GM18868 (cell line): ENCODE data around the gene CEMIP2.
"Not testable (repeated sequence)": the region's sequence is repeated elsewhere in the genome, so short reads cannot be mapped to it uniquely, and the experiment has no call there.

Experiments
- ATAC-seq: cut with Tn5 transposase; IDR thresholded peaks from one replicate; pipeline ENCODE4 v1.9.1; 2021; ENCODE audit warnings: mild to moderate bottlenecking, moderate library complexity; ENCODE audit not compliant: unreplicated experiment

Gene CEMIP2

GRCh38 chr9:71768388-71769174 is at the start of gene CEMIP2:
Gene CEMIP2, minus strand, starts transcription at chr9:71768513. Its CDS starts 18,140 bp downstream, at chr9:71750373.
- peak; percentile 91 for ATAC-seq

DNA sequence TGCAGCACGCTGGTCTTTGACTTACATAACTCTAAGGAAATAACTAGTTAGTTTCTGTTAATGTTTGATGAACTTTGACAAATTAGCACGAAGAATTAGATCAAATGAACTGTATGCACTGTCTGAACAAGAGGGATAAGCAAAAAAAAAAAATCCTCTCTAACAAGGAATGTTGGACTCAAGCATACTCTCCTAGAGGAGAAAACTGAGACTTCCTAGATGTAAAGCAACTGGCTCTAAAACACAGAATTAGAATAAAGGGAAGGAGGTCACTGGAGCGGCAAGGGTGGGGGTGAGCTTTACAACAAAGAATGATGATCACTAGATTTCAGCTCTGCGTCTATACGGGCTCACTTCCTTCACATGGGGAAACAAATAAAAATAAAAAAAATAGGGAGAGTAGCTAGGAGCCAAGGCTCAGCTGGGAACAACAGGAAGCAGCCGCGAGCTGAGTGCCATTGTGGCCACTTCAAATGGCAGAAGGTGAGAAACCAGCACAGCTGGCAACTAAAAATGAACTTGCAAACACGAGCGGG is 48.7 kb upstream of the CEMIP2 start:
- no peak for ATAC-seq

DNA sequence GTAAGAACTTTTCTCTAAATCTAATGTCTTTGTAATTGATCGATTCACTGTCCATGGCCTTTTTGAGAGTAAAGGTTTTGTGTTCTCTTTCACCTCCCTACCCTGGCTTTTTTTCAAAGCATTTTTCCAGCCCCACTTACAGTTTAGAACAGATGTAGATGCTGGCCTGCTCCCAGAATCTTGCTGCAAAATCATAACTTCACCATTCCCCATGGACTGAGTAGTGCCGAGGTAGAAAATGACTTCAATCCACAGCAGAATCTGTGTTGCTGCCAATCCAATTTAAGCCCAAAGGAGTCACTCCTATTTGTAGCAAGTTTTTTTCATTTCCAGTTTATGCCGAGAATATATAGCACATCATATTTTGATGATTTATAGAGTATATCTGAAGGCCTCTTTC is 46.5 kb upstream of the CEMIP2 start:
- ATAC-seq: no peak

GRCh38 chr9:71814226-71814625 is 45.9 kb upstream of the CEMIP2 start:
- no peak for ATAC-seq

GRCh38 chr9:71812385-71812784 is 44.1 kb upstream of the CEMIP2 start:
- no peak for ATAC-seq

- ATAC-seq: no peak
Observed at GRCh38 chr9:71808068-71808467, 39.8 kb upstream of the CEMIP2 start.

DNA sequence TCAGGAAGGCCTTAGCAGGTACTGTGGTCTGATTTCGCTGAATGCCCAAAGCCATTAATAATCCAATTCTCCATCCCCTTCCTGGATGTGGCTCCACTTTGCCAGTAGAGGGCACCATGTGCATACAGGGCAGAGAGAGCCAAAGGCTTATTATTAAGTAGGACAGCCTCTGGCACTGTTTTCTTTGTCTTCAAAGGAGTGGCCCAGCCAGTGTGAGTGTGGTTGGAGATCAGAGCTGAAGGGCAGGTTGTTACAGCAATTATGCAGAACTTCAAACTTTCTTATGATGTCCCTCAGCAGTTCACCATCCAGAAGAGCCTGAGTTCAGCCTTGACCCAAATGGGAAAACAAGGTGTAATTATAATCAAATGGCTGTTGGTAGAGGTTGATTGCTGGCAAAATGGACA is 38.6 kb upstream of the CEMIP2 start:
- peak; percentile 99 for ATAC-seq

- ATAC-seq: not testable (repeated sequence)
Observed at GRCh38 chr9:71805096-71805495, 36.8 kb upstream of the CEMIP2 start.

DNA sequence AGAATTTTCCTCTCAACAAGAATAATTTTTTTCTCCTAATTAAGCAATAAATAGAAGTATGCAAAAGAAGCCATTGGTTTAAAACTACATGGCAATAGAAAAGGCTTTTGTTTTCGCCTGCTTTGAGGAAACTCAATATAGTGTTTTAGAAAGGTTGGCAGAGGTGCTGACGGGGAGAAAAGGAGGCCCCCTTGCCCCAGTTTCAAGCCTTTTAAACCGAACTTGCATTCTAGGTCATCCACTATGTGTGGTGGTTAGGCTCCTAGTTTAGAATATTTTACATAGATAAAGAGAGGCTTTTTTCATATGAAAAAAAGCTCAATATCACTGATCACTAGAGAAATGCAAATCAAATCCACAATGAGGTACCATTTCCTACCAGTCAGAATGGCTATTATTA is 33.5 kb upstream of the CEMIP2 start:
- no peak for ATAC-seq

DNA sequence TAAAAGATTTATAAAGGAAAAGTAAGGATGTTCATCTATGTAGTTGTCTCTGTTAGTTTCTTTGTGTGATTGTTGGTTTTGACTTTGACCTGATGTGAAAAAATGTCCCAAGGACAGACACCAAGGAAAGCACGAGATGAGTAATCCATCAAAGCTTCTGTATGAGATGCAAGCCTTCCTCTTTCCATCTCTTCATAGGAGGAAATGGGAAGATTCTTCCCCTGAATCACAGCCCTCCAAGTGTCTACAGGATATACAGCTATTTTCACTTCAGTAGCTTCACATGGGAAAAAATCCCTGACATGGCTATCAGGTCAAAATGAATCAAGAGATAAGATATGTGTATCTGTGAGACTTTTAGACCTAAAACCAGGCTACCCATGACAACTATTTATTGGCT is 29.0 kb upstream of the CEMIP2 start:
- ATAC-seq: no peak

GRCh38 chr9:71796100-71796767 is 27.9 kb upstream of the CEMIP2 start:
- no peak for ATAC-seq

DNA sequence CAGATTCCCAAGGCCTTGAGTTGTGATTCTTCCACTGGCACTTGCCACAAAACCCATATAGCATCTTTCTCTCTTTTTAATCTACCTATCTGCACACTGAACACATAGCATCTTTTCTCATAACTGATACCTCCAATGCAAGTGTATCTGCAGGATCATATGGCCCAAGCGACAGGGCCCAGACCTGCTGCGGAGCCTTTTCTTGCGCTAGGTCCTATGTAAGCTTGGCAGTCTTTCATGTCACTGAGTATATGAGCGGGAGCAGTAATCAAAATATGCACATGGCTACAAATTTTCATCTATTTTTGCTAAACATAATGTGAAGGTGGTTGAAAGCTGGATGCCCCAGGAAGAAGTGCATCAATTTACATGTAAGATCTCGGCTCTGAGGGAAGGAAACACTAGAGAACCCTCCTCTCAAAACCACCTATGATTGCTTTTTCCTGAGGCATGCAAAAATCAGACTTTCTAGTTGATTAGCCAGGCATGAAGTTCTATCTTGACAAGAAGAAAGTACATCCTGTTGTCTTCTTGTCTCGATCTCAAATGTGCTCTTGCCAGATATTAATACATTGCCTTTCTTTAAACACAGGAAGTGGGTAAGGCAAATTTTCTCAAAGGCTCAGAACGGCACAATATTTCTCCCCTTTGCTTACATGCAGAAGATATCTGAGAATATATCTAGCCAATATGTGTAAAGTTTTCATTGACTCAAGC is 26.9 kb upstream of the CEMIP2 start:
- peak; percentile 98 for ATAC-seq

GRCh38 chr9:71793386-71794105 is 25.2 kb upstream of the CEMIP2 start:
- no peak for ATAC-seq

DNA sequence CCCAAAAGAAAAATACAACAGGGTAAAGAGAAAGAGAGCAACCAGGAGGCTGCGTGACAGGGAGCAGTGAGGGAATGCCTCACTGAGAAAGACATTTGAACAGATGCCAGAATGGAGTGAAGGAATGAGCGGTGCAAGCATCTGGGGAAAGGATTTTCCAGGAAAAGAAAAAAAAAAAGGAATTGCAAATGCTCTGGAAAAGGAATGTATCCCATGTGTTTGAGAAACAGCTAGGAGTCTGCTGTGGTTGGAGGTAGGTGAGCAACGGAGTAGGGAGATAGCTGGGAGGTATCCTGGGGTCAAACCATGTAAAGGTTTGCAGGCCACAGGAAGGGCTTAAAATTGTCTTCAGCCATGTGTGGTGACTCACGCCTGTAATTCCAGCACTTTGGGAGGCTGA is 23.6 kb upstream of the CEMIP2 start:
- ATAC-seq: no peak

- ATAC-seq: no peak
Observed at GRCh38 chr9:71790296-71790695, 22.0 kb upstream of the CEMIP2 start.

DNA sequence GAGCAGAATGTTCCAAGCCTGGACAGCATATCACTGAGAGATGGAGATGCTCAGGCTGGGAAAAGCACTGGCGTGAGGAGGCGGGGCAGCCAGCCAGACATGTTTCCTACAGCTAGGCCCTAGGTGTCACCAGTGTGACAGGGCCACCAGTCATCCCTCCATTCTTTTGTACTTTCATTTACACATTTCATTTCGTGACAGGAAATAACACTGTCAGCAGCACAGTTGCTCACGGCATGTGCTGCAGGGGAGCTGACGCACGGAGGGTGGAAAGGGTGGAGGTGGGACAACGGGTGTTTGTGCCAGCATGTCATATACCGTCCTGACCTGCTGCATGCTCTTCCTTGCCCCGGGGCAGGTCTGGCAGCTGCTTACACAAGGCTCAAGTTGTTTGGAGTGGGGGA is 14.8 kb upstream of the CEMIP2 start:
- ATAC-seq: peak; percentile 80

DNA sequence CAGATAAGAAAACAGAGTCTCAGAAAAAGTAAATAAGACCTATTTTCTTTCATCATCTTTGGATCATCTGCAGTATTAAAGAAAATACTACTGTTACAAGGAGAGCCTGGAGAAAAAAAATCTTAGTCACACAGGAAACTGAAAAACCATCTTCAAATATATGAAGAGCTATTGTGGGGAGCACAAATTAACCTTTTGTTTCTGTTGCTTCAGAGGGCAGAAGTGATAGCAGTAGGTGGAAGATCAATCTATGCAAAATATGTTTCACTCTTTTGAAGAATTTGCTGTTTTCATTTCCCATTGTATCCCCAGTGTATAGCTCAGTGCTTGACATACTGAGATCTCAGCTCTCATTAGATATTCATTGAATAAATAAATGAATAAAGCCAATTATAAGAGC is 13.1 kb upstream of the CEMIP2 start:
- ATAC-seq: peak; percentile 66

GRCh38 chr9:71780953-71781352 is 12.6 kb upstream of the CEMIP2 start:
- ATAC-seq: no peak

DNA sequence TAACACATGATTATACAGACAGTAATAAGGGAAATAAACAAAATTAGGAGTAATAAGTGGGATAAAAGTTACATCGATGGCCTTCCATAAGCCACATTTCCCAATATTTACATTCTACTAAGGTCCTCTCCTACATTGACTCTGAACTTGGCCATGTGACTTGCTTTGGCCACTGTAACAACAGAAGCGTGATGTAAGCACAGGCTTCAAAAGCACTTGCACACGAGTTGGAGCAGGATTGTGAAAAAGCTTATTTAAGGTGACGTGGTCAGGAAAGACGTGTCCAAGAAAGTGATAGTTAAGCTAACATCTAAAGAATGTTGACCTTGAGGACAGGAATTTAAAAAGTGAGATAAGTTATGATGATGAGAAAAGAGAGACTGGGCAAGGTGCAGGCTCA is 9.8 kb upstream of the CEMIP2 start:
- no peak for ATAC-seq

DNA sequence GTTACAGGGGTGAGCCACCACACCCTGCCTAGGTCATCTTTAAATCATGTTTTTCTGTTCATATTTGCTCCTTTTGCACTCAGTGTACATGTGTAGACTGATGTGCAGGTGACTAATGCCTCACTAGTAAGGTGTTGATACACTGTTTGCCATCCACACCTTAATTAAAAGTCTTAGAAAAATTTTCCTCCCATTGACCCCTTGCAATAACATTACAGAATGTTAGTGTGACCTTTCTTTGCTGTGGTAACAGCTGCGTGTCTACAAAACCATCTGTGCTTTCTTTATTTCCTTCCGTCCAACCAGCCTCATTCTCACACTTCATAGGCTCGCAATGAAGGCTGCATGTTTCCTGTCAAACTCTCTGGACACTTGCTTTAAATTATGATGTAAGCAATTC is 6.6 kb upstream of the CEMIP2 start:
- ATAC-seq: no peak

DNA sequence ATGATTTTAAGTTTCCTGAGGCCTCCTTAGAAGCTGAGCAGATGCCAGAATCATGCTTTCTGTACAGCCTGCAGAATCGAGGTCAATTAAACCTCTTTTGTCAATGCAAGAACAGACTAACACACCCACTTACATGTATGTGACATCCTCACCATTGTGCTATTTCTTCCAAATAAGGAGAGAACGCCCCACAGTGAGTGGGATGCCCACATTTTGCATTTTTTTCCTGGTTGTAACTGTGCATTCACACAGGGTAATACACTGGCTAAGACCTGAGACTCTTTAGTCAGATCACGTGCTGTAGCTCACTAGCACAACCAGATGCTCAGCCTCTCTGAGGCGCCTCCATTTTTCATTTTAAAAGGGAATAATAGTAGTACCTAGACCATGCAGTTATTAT is 4.4 kb upstream of the CEMIP2 start:
- ATAC-seq: no peak
